ENCODE data around the gene FBXO2. TPM values are rescaled to one million over a fixed set of nuclear protein-coding genes. Genes with fewer than 3 reads are reported as not detected.

FBXO2 gene
- total and polyA plus RNA-seq, 2 of the 4 experiments (the other 2 are of a cell fraction), result 0.36 to 1.7 TPM

Other genes starting within 250 kb of the FBXO2 start
- not detected in 2 replicates for gene DISP3, start 175.3 kb downstream of the FBXO2 start, total RNA-seq (2012; rRNA removed)
- 0.03 and 0.05 TPM in 2 replicates for gene DISP3, start 175.3 kb downstream of the FBXO2 start, polyA plus RNA-seq (2012; rRNA removed)
- gene FBXO44, start 448 bp upstream of the FBXO2 start, total RNA-seq (2012; rRNA removed), result 7.8 and 9.3 TPM in 2 replicates
- gene FBXO44, start 448 bp upstream of the FBXO2 start, polyA plus RNA-seq (2012; rRNA removed), result 25.5 and 30.5 TPM in 2 replicates
- gene FBXO6, start 9.8 kb upstream of the FBXO2 start, total RNA-seq (2012; rRNA removed), result 6.4 and 6.8 TPM in 2 replicates
- gene FBXO6, start 9.8 kb upstream of the FBXO2 start, polyA plus RNA-seq (2012; rRNA removed), result 7.5 and 9.9 TPM in 2 replicates
- gene MAD2L2, start 26.7 kb upstream of the FBXO2 start, total RNA-seq (2012; rRNA removed), result 44.6 and 47.5 TPM in 2 replicates
- gene MAD2L2, start 26.7 kb upstream of the FBXO2 start, polyA plus RNA-seq (2012; rRNA removed), result 70.9 and 80.4 TPM in 2 replicates
- under 0.01 TPM in 2 replicates for gene DRAXIN, start 37.3 kb upstream of the FBXO2 start, total RNA-seq (2012; rRNA removed)
- 0.01 and 0.02 TPM in 2 replicates for gene DRAXIN, start 37.3 kb upstream of the FBXO2 start, polyA plus RNA-seq (2012; rRNA removed)
- gene AGTRAP, start 81.7 kb upstream of the FBXO2 start, total RNA-seq (2012; rRNA removed), result 21.5 and 22.2 TPM in 2 replicates
- gene AGTRAP, start 81.7 kb upstream of the FBXO2 start, polyA plus RNA-seq (2012; rRNA removed), result 57.7 and 64.3 TPM in 2 replicates
- gene C1orf167, start 107.8 kb upstream of the FBXO2 start, total RNA-seq (2012; rRNA removed), result under 0.01 and 0.28 TPM in 2 replicates
- gene C1orf167, start 107.8 kb upstream of the FBXO2 start, polyA plus RNA-seq (2012; rRNA removed), result 0.15 and 0.27 TPM in 2 replicates
- gene MTHFR, start 151.5 kb upstream of the FBXO2 start, total RNA-seq (2012; rRNA removed), result 6.7 and 7.3 TPM in 2 replicates
- 6.7 and 7.4 TPM in 2 replicates for gene MTHFR, start 151.5 kb upstream of the FBXO2 start, polyA plus RNA-seq (2012; rRNA removed)
- gene CLCN6, start 151.8 kb upstream of the FBXO2 start, total RNA-seq (2012; rRNA removed), result 4.1 and 5.0 TPM in 2 replicates
- 9.7 and 10.6 TPM in 2 replicates for gene CLCN6, start 151.8 kb upstream of the FBXO2 start, polyA plus RNA-seq (2012; rRNA removed)
- gene NPPA, start 193.4 kb upstream of the FBXO2 start, total RNA-seq (2012; rRNA removed), result not detected in 2 replicates
- not detected in 2 replicates for gene NPPA, start 193.4 kb upstream of the FBXO2 start, polyA plus RNA-seq (2012; rRNA removed)
- gene NPPB, start 204.5 kb upstream of the FBXO2 start, total RNA-seq (2012; rRNA removed), result not detected in 2 replicates
- 0.24 TPM in 1 of 2 replicates, not detected in the other for gene NPPB, start 204.5 kb upstream of the FBXO2 start, polyA plus RNA-seq (2012; rRNA removed)

Data from IMR-90 (cell line).